BLaER1 treated with 17β-estradiol and CSF1 and Interleukin-3, amounts not matched to agents 10 nM and 100 nM (cell line): ENCODE data around the gene RHOXF1.
"Not testable (repeated sequence)": the region's sequence is repeated elsewhere in the genome, so short reads cannot be mapped to it uniquely, and the experiment has no call there.

Experiments
- H3K27ac ChIP-seq, 11 experiments: shearing (Covaris generic); formaldehyde crosslinking; 2 replicates each; pipeline ENCODE4 v1.8.1; 2022
- H3K27me3 ChIP-seq, 11 experiments: shearing (Covaris generic); formaldehyde crosslinking; 2 replicates each; pipeline ENCODE4 v1.8.1; 2022
- H3K36me3 ChIP-seq, 11 experiments: shearing (Covaris generic); formaldehyde crosslinking; 2 replicates each; pipeline ENCODE4 v1.8.1; 2022
- H3K4me1 ChIP-seq, 10 experiments: shearing (Covaris generic); formaldehyde crosslinking; 2 replicates each; pipeline ENCODE4 v1.8.1; 2022
- H3K4me2 ChIP-seq, 11 experiments: shearing (Covaris generic); formaldehyde crosslinking; 2 replicates each; pipeline ENCODE4 v1.8.1; 2022
- H3K4me3 ChIP-seq, 10 experiments: shearing (Covaris generic); formaldehyde crosslinking; 2 replicates each; pipeline ENCODE4 v1.8.1; 2022
- H3K9ac ChIP-seq, 11 experiments: shearing (Covaris generic); formaldehyde crosslinking; 2 replicates each; pipeline ENCODE4 v1.8.1; 2022
- H3K9me3 ChIP-seq, 11 experiments: shearing (Covaris generic); formaldehyde crosslinking; replicated peaks in 1 of 11; 2 replicates each; pipeline ENCODE4 v1.8.1; 2022
- H4K20me1 ChIP-seq, 11 experiments: shearing (Covaris generic); formaldehyde crosslinking; 2 replicates each; pipeline ENCODE4 v1.8.1; 2022
- Cebpa-rat ChIP-seq, 11 experiments: shearing (Covaris generic); IDR thresholded peaks; 2 replicates each; pipeline ENCODE4 v1.8.1; 2022

The RHOXF1 gene

DNA sequence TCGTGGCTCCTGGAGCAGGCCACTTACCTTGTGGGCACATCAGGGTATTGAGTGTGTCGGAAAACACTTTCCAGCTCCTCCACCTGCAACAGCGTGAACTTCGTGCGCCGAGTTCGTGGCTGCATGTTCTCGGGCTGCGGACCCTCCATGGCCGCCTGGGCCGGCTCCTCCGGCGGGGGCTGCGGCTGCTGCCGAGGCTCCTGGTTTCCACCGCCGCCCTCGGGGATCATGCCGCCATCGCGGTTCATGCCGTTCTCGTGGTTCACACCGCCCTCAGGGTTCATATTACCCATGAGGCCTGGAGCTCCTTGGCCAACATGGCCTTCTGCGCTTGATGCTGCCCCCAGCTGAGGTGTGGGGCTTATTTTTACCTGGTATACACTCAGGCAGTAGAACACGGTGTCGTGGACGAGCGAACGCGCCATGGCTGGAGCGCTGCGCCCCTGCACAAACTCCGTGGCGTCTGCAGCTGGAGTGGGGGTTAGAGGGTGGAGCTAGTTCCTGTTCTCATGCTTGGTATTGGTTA is at the start of gene RHOXF1:
RHOXF1 (minus strand) TSS at position 476 of the 526 bp plus-strand sequence; CDS start at position 425, 51 bp downstream.
- Histone ChIP-seq H4K20me1 (no peaks in the 10 kb centered on the region), H3K9me3 (peaks cover 0 to 7% (median 5%) of the 10 kb centered on the region in 11 experiments; a peak in 7 of 22 replicates), H3K27me3 (no peaks in the 10 kb centered on the region), H3K4me1 (no peaks in the 10 kb centered on the region), H3K4me3 (no peak within 1 kb of the TSS), H3K9ac (no peak within 1 kb of the TSS), H3K27ac (no peak within 1 kb of the TSS), H3K4me2 (no peak within 1 kb of the TSS), H3K36me3 (no peaks in the 10 kb centered on the region)
- no peak for TF ChIP-seq Cebpa-rat (IDR thresholded peaks at IDR 0.05)

GRCh38 chrX:120159086-120159485 is 43.4 kb upstream of the RHOXF1 start:
- not testable (repeated sequence) for H3K4me1 ChIP-seq, H3K4me2 ChIP-seq, H3K4me3 ChIP-seq, H4K20me1 ChIP-seq, H3K9ac ChIP-seq, H3K36me3 ChIP-seq, H3K27me3 ChIP-seq, H3K9me3 ChIP-seq, H3K27ac ChIP-seq

GRCh38 chrX:120158313-120158712 is 42.6 kb upstream of the RHOXF1 start, which contains the start of gene RHOXF2:
Gene RHOXF2 (plus strand): TSS chrX:120158613. CDS start chrX:120158751, 138 bp downstream.
- not testable (repeated sequence) for H4K20me1 ChIP-seq, H3K9me3 ChIP-seq, H3K4me1 ChIP-seq, H3K4me2 ChIP-seq, H3K4me3 ChIP-seq, H3K9ac ChIP-seq, H3K27ac ChIP-seq, H3K27me3 ChIP-seq, H3K36me3 ChIP-seq

GRCh38 chrX:120150109-120150744 is 34.5 kb upstream of the RHOXF1 start:
- H3K9ac ChIP-seq, H4K20me1 ChIP-seq, H3K27ac ChIP-seq, H3K4me1 ChIP-seq, H3K4me3 ChIP-seq, H3K27me3 ChIP-seq, H3K4me2 ChIP-seq: not testable (repeated sequence)
- Histone ChIP-seq H3K9me3 (peaks cover 24 to 37% (median 35%) of the 10 kb centered on the region in 11 experiments), H3K36me3 (peaks cover 0 to 12% (median 0%) of the 10 kb centered on the region in 11 experiments; a peak in 7 of 22 replicates)

DNA sequence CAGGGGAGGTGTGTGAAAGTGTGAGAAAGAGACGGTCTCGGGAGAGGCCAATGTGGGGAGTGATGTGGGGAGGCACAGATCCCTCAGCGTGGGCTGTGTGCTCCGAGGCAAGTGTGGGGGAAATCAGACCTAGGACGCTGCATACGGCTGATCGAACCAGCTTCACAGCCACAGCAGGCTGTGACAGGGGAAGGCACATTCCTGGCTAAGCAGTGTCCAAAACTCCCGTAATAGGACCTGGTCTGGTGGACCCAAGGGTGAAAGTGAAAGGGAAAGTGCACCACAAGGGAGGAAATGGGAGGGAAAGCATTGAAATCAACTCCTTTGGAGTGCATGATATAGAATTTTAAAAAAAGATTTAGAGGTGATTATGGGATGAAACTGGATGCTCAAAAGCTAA is 31.8 kb upstream of the RHOXF1 start:
- Histone ChIP-seq H3K4me2 (no peak overlapping the region), H3K9ac (no peak overlapping the region), H3K36me3 (peaks cover 0 to 12% (median 0%) of the 10 kb centered on the region in 11 experiments; a peak in 7 of 22 replicates), H3K27ac (no peak overlapping the region), H3K27me3 (no peaks in the 10 kb centered on the region), H4K20me1 (no peaks in the 10 kb centered on the region), H3K4me1 (no peaks in the 10 kb centered on the region), H3K4me3 (0 out of 20 replicates have a peak overlapping the region, but pooled peaks of 1 of the 10 experiments have one; percentile 24), H3K9me3 (peaks cover 24 to 49% (median 37%) of the 10 kb centered on the region in 11 experiments)
- no peak for TF ChIP-seq Cebpa-rat (IDR thresholded peaks at IDR 0.05)

GRCh38 chrX:120146323-120146722 is 30.6 kb upstream of the RHOXF1 start:
- not testable (repeated sequence) for H3K27ac ChIP-seq, H3K9ac ChIP-seq, H3K4me2 ChIP-seq, H3K4me1 ChIP-seq, H4K20me1 ChIP-seq, H3K4me3 ChIP-seq, H3K27me3 ChIP-seq
- peaks cover 24 to 49% (median 37%) of the 10 kb centered on the region in 11 experiments for H3K9me3 ChIP-seq
- H3K36me3 ChIP-seq: peaks cover 0 to 12% (median 0%) of the 10 kb centered on the region in 11 experiments; a peak in 7 of 22 replicates

DNA sequence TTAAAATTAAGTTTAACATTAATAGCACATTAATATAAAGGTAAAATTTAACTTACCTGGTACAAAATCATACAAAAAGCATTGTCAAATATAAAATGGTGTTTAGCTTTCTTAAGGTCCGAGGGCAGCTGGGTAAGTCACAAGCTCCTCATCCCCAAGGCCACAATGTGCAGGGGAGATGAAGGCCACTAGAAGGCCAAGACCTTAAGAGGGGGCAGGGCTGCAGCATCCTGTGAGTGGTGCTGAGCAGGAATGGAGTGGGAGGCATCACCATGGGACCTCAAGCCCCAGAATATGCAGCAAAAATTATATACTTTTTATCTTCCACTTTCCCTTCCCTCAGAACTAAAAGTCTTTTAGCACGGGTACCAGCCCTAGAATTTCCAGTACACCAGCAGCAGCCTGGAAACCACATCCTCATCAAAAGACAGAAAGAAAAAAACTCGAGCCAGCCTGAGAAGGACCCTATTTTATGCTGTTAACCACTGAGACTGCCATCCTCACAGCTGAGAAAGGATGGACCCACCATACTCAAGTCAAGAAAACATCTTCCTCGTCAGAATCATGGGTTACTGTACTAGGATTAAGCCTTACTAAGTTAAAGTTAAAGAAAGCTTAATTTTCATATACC is 29.7 kb upstream of the RHOXF1 start:
- Histone ChIP-seq H3K27me3 (no peaks in the 10 kb centered on the region), H3K4me3 (no peak overlapping the region), H4K20me1 (no peaks in the 10 kb centered on the region), H3K9me3 (peaks cover 24 to 49% (median 37%) of the 10 kb centered on the region in 11 experiments), H3K36me3 (peaks cover 0 to 12% (median 0%) of the 10 kb centered on the region in 11 experiments; a peak in 7 of 22 replicates), H3K9ac (no peak overlapping the region), H3K27ac (no peak overlapping the region), H3K4me1 (no peaks in the 10 kb centered on the region), H3K4me2 (peak overlapping the region in 1 of 11 experiments; percentile 7; a peak in 1 of 22 replicates)
- TF ChIP-seq Cebpa-rat (IDR thresholded peaks at IDR 0.05): no peak

DNA sequence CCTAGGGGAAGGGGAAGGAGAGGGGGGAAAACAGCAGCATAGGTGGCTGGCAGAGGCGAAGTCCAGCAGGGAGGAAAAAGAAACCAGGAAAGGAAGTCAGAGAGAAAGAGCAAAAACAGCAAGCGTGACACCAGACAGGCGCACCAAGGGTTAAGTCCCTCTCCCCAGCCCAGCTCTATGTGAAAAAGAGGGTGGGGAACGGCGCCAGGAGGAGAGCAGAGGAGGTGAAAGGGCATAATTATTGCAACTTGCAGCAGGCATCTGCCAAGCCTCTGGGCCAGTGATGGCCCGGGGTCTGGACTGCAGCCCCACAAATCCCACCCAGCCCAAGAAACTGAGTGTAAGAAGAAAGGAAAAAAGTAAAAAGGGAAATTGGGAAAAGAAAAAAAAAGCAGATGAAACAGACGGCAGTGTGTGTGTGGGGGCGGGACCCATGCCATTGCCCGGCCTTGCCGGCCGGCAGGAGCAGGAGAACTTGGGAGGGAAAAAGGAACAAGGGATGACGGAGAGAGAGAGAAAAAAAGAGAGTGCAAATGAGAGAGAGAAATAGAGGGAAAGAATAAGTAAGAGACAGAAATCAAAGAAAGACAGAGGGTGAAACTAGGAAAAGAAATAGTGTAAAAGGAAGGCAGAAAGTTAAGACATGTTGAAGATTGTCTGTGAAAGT is 28.6 kb upstream of the RHOXF1 start:
- H3K4me2 ChIP-seq: no peak overlapping the region
- no peak overlapping the region for H3K27ac ChIP-seq

DNA sequence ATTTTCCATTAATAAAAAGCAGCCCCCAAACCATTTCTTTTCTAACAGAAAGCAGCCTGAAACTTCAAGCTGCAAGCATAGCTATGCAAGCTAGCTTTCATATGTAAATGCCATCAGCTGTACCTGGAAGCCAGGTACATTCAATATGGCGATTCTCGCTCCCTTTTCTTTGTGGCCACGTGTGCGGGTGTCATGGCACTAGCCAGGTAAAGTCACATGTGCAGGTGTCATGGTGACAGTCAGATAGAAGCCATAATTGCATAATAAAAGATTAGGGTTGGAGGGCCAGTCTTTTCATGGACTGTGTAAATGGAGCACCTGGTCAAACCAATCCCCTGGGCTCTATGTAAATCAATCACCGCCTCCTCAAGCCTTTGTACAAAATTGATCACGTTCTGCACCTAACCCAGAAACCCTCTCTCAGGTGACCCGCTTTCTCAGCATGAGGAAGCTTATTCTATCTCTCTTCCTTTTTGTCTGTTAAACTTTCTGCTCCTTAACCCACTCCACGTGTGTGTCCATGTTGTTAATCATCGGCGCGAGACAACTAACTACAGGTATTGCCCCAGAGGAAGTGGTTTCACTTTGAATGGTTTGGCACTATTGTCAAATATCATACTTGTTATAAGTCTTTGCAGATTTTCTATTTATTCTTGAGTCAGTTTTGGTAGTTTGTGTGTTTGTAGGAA is 24.7 kb upstream of the RHOXF1 start:
- no peak overlapping the region for H3K27ac ChIP-seq
- TF ChIP-seq Cebpa-rat (IDR thresholded peaks at IDR 0.05): no peak
- H3K9ac ChIP-seq: no peak overlapping the region
- H3K36me3 ChIP-seq: no peaks in the 10 kb centered on the region
- peaks cover 0 to 12% (median 6%) of the 10 kb centered on the region in 11 experiments; a peak in 7 of 22 replicates for H3K9me3 ChIP-seq
- no peak overlapping the region for H3K4me3 ChIP-seq
- no peaks in the 10 kb centered on the region for H3K4me1 ChIP-seq
- H3K4me2 ChIP-seq: no peak overlapping the region
- H4K20me1 ChIP-seq: no peaks in the 10 kb centered on the region
- H3K27me3 ChIP-seq: no peaks in the 10 kb centered on the region

More for the DNA sequence above, 28.6 kb upstream of the RHOXF1 start:
- peaks cover 24 to 49% (median 37%) of the 10 kb centered on the region in 11 experiments for H3K9me3 ChIP-seq
- no peak overlapping the region for H3K4me3 ChIP-seq
- no peaks in the 10 kb centered on the region for H3K27me3 ChIP-seq
- no peak for TF ChIP-seq Cebpa-rat (IDR thresholded peaks at IDR 0.05)
- H3K4me1 ChIP-seq: no peaks in the 10 kb centered on the region
- no peak overlapping the region for H3K9ac ChIP-seq
- no peaks in the 10 kb centered on the region for H4K20me1 ChIP-seq
- peaks cover 0 to 12% (median 0%) of the 10 kb centered on the region in 11 experiments; a peak in 7 of 22 replicates for H3K36me3 ChIP-seq
